ENCODE results near the gene GPSM3. TPM values are rescaled to one million over a fixed set of nuclear protein-coding genes. Genes with fewer than 3 reads are reported as not detected.

Gene GPSM3
- total and polyA plus RNA-seq, 2 of the 13 experiments (the other 11 are each of a cell fraction or from before 2014, with no cell fraction given), result 0.18 to 6.2 TPM

DNA sequence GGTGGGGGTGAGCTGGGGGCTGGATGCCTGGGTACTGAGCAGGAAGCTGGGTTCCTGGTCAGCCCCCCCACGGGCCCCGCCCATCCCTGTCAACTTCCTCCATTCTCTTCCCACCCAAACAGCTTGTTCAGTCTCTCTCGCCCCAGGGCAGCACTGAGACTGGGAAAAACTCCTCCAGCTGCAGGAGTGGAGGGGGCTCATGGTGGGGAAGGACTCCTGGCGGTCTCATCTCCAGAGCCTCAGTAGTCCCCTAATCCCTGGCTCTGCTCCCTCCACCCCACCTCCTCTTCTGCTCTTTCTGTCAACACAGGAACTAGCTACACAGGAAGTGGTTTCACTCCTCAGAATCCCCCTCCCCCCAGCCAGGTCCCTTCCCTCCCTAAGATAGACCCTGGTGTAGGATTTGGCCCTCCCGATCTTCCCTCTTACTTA, at the start of gene GPSM3 (continued):
- TF ChIP-seq GMEB1 (CRISPR knock-in tag; IDR thresholded peaks at IDR 0.05; ENCODE audit: borderline replicate concordance), result no peak
- TF ChIP-seq ATF7 (IDR thresholded peaks at IDR 0.05), result no peak
- TF ChIP-seq ATF7 (CRISPR knock-in tag; IDR thresholded peaks at IDR 0.05), result no peak
- TF ChIP-seq SMARCE1 (IDR thresholded peaks at IDR 0.05; ENCODE audit: borderline replicate concordance), result no peak
- no peak for TF ChIP-seq NCOA5 (CRISPR knock-in tag; IDR thresholded peaks at IDR 0.05)

- H2AFZ ChIP-seq (ENCODE audit: low read length), result no peak overlapping the region
- ChIA-PET POLR2A (no interaction called here), CTCF (ENCODE audit: low intra/inter-chr PET ratio, low total read pairs) (no interaction called here)
- BruUV-seq (replicated peaks), result no TSS peak
- H3K27me3 ChIP-seq (ENCODE audit: control insufficient read depth in 1 of 2, insufficient read depth in 2 of 2, low read length in 2 of 2), result peaks cover 0 to 23% of the 10 kb centered on the region in 2 experiments; a peak in 3 of 5 replicates
- H3K9me3 ChIP-seq (ENCODE audit: low read length), result no peaks in the 10 kb centered on the region
- H3K79me2 ChIP-seq (ENCODE audit: insufficient read depth, low read length), result no peaks in the 10 kb centered on the region
- peak; percentile 23; the same call in 1 of the 2 replicates for TF ChIP-seq CTCF (CRISPR knock-in tag; IDR thresholded peaks at IDR 0.05)
- TF ChIP-seq, protein P1, sequence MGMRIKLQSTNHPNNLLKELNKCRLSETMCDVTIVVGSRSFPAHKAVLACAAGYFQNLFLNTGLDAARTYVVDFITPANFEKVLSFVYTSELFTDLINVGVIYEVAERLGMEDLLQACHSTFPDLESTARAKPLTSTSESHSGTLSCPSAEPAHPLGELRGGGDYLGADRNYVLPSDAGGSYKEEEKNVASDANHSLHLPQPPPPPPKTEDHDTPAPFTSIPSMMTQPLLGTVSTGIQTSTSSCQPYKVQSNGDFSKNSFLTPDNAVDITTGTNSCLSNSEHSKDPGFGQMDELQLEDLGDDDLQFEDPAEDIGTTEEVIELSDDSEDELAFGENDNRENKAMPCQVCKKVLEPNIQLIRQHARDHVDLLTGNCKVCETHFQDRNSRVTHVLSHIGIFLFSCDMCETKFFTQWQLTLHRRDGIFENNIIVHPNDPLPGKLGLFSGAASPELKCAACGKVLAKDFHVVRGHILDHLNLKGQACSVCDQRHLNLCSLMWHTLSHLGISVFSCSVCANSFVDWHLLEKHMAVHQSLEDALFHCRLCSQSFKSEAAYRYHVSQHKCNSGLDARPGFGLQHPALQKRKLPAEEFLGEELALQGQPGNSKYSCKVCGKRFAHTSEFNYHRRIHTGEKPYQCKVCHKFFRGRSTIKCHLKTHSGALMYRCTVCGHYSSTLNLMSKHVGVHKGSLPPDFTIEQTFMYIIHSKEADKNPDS (CRISPR knock-in tag; IDR thresholded peaks at IDR 0.05), result no peak
- TF ChIP-seq NR2F6 (IDR thresholded peaks at IDR 0.05), result peak; percentile 23; the same call in 1 of the 2 replicates
- TF ChIP-seq NR2F6 (CRISPR knock-in tag; IDR thresholded peaks at IDR 0.05), result no peak
- TF ChIP-seq NBN (conservative IDR thresholded peaks at IDR 0.05), result no peak
- H4K20me1 ChIP-seq (ENCODE audit: insufficient read depth, low read length), result no peaks in the 10 kb centered on the region
- no peak for DNase-seq (ENCODE audit: low spot score)
- no peak overlapping the region for H3K27ac ChIP-seq (ENCODE audit: extremely low read length, insufficient read depth, low read length)
- H3K9ac ChIP-seq (ENCODE audit: insufficient read depth, low read depth, low read length), result no peak overlapping the region
- no peak overlapping the region for H3K4me2 ChIP-seq (ENCODE audit: low read depth, low read length)
- in situ Hi-C loops (cut with HindIII; ENCODE audit: extremely low pct_ligation_motif_present, low pct_unique_long_range_greater_than_20kb), result loop anchor here (10.0 kb wide), 1 partner anchor 554 kb away; no protein-coding TSS in a partner anchor
- 3% methylated on average over 1 of the region's 1 CpG for WGBS (ENCODE audit: low lambda C conversion rate)
- no peak for ATAC-seq
- H3K4me3 ChIP-seq (replicated peaks in 1 of 3; ENCODE audit: insufficient read depth in 1 of 3, low read depth in 2 of 3, low read length in 3 of 3), result no peak overlapping the region
- FAIRE-seq, result no peak
- intact Hi-C loops (cut with micrococcal nuclease; ENCODE audit: unreplicated experiment), result loop anchor here (10.0 kb wide), 2 partner anchors 454 to 554 kb away; no protein-coding TSS in a partner anchor
- H3K4me1 ChIP-seq (ENCODE audit: insufficient read depth, low read length), result no peaks in the 10 kb centered on the region
- H3K36me3 ChIP-seq (replicated peaks in 1 of 2; ENCODE audit: control insufficient read depth in 1 of 2, insufficient read depth in 2 of 2, low read length in 2 of 2), result no peaks in the 10 kb centered on the region
Observed at GRCh38 chr6:32240686-32241085, 48.2 kb upstream of the GPSM3 start.
